SIG-M5 treated with dmso at 0.1 percent for 504 hours (cell line): ENCODE results near the gene FAM3B.
A peak's percentile ranks its signal among the peaks of the same experiment; 100 is the strongest.

Experiments used
- DNase-seq: peaks from one replicate; lab custom pipeline; 2025; ENCODE audit not compliant: unreplicated experiment; lab: John Stamatoyannopoulos, UW

The FAM3B gene

GRCh38 chr21:41393876-41394465 is 77.4 kb downstream of the FAM3B start:
- no peak for DNase-seq

- peak; percentile 96 for DNase-seq
These were observed 80.0 kb downstream of the FAM3B start for GRCh38 chr21:41396558-41397075.

GRCh38 chr21:41397471-41397891 is 80.9 kb downstream of the FAM3B start:
- no peak for DNase-seq

- no peak for DNase-seq
These were observed 81.7 kb downstream of the FAM3B start for GRCh38 chr21:41398251-41398650.

GRCh38 chr21:41398831-41399230 is 82.2 kb downstream of the FAM3B start:
- DNase-seq: no peak

GRCh38 chr21:41399246-41399800 is 82.7 kb downstream of the FAM3B start:
- DNase-seq: no peak

- no peak for DNase-seq
These were observed 85.6 kb downstream of the FAM3B start for GRCh38 chr21:41402231-41402630.

GRCh38 chr21:41402796-41403195 is 86.2 kb downstream of the FAM3B start:
- no peak for DNase-seq

GRCh38 chr21:41403331-41403730 is 86.7 kb downstream of the FAM3B start:
- no peak for DNase-seq

- no peak for DNase-seq
These were observed 87.4 kb downstream of the FAM3B start for GRCh38 chr21:41403966-41404365.

GRCh38 chr21:41405321-41405720 is 88.7 kb downstream of the FAM3B start:
- no peak for DNase-seq

GRCh38 chr21:41406340-41406739 is 89.7 kb downstream of the FAM3B start:
- DNase-seq: peak; percentile 39
